ENCODE results near the gene ZNF579. TPM values are rescaled to one million over a fixed set of nuclear protein-coding genes. Genes with fewer than 3 reads are reported as not detected.
A peak's percentile ranks its signal among the peaks of the same experiment; 100 is the strongest.

Gene ZNF579
- total and polyA plus RNA-seq, 9 of the 15 experiments (the other 6 are each of a cell fraction or from before 2014, with no cell fraction given): 0.06 to 15.9 (median 1.6) TPM

DNA sequence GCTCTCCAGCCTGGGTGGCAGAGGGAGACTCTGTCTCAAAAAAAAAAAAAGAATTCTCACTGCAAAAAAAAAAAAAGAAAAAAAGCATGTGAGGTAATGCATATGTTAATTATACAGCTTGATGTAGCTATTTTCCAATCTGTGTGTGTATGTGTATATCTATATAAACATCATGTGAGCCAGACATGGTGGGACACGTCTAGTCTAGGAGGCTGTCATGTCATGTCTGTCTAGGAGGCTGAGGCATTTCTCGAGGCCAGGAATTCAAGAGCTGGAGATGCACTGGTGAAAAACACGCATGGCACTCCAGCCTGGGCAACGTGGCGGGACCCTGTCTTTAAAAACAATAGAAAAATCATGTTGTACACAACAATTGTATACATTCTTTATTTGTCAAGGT lies 28.4 kb downstream of the ZNF579 start (continued):
- no peak for TF ChIP-seq KAT8 (IDR thresholded peaks at IDR 0.05; ENCODE audit: low read depth)

DNA sequence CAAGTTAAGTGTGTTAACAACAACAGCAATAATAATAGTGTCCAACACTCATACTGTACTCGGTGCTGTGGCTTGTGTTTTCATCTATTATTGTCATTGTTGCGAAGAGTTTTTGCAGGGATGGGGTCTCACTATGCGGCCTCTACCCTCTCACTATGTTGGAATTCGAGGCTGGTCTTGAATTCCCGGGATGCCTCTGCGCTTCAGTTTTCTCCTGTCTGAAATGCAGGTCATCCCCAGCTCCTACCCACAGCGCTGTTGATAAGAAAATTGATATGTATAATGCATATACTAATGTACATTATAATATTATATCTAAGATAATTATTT lies 30.4 kb downstream of the ZNF579 start:
- POLR2A ChIA-PET: interaction anchor here (1.1 kb wide), 1 partner anchor 9 kb away, joined by 3 read pairs; no protein-coding TSS in a partner anchor

More for the DNA sequence above, 30.4 kb downstream of the ZNF579 start:
- FAIRE-seq (no peak), DNase-seq (ENCODE audit: extremely low read depth in 1 of 4, low spot score in 3 of 4) (no peak), ATAC-seq (no peak)
- Histone ChIP-seq H3K36me3 (ENCODE audit: control insufficient read depth, insufficient read depth, low read length) (no peaks in the 10 kb centered on the region), H3K4me2 (ENCODE audit: insufficient read depth, low read length) (peak overlapping the region; percentile 3; the same call in 1 of the 2 replicates), H3K9me1 (ENCODE audit: control insufficient read depth, insufficient read depth, low read length) (no peaks in the 10 kb centered on the region), H3K9ac (ENCODE audit: insufficient read depth in 1 of 2, low read depth in 2 of 2, low read length in 2 of 2) (peak overlapping the region in 1 of 2 experiments; percentile 81; a peak in 2 of 4 replicates), H3K79me2 (ENCODE audit: control insufficient read depth, insufficient read depth, low read length) (no peaks in the 10 kb centered on the region), H3K27ac (ENCODE audit: extremely low read depth, low read depth, low read length) (no peak overlapping the region), H3K4me1 (replicated peaks in 1 of 2; ENCODE audit: control insufficient read depth in 2 of 2, insufficient read depth in 2 of 2, low read length in 2 of 2) (peaks cover 31 to 35% of the 10 kb centered on the region in 2 experiments), H3K4me3 (no peak overlapping the region), H2AFZ (ENCODE audit: low read depth, low read length) (peak overlapping the region; percentile 73), H3K27me3 (ENCODE audit: control insufficient read depth in 2 of 2, insufficient read depth in 2 of 2, low read length in 2 of 2) (peaks cover 0 to 8% of the 10 kb centered on the region in 2 experiments; a peak in 3 of 5 replicates), H4K20me1 (replicated peaks; ENCODE audit: control insufficient read depth, insufficient read depth, low read length) (no peaks in the 10 kb centered on the region), H3K9me3 (replicated peaks; ENCODE audit: control insufficient read depth, insufficient read depth, low read depth, low read length) (no peaks in the 10 kb centered on the region)
- CTCF ChIA-PET (ENCODE audit: low intra/inter-chr PET ratio): no interaction called here
- intact Hi-C loops (cut with micrococcal nuclease) (no loop called here), in situ Hi-C loops (cut with MboI) (no loop called here)
- no TSS peak for BruUV-seq (replicated peaks)
- WGBS (ENCODE audit: insufficient coverage, low coverage, missing lambda C conversion rate): 58% methylated on average over 7 of the region's 7 CpGs
- no peak for TF ChIP-seq SMAD4 (CRISPR knock-in tag; conservative IDR thresholded peaks at IDR 0.05)
- TF ChIP-seq, protein P1, sequence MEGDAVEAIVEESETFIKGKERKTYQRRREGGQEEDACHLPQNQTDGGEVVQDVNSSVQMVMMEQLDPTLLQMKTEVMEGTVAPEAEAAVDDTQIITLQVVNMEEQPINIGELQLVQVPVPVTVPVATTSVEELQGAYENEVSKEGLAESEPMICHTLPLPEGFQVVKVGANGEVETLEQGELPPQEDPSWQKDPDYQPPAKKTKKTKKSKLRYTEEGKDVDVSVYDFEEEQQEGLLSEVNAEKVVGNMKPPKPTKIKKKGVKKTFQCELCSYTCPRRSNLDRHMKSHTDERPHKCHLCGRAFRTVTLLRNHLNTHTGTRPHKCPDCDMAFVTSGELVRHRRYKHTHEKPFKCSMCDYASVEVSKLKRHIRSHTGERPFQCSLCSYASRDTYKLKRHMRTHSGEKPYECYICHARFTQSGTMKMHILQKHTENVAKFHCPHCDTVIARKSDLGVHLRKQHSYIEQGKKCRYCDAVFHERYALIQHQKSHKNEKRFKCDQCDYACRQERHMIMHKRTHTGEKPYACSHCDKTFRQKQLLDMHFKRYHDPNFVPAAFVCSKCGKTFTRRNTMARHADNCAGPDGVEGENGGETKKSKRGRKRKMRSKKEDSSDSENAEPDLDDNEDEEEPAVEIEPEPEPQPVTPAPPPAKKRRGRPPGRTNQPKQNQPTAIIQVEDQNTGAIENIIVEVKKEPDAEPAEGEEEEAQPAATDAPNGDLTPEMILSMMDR (IDR thresholded peaks at IDR 0.05 in 2 of 3, conservative IDR thresholded peaks at IDR 0.05 in 1 of 3; ENCODE audit: insufficient read depth in 2 of 3, low read depth in 1 of 3, low read length in 3 of 3): 0 out of 6 replicates have a peak, but pooled peaks of 1 of the 3 experiments have one; percentile 3

Data from K562 (cell line).